GM18951 (cell line): ENCODE data around the gene HOXD13.

Experiments
- POLR2A ChIP-seq: IDR thresholded peaks from 4 replicates; pipeline ENCODE4 v1.6.1; 2011; ENCODE audit warnings: mild to moderate bottlenecking; ENCODE audit not compliant: insufficient read length, insufficient read depth; ENCODE audit errors: extremely low read depth
- in situ Hi-C: fragments of 300-500 bp; cut with MboI; formaldehyde crosslinking; loops from one replicate; pipeline ENCODE4 v1.12.0; 2022; ENCODE audit warnings: low sequenced_read_pairs, mixed read lengths, inconsistent platforms; ENCODE audit not compliant: unreplicated experiment

The HOXD13 gene

DNA sequence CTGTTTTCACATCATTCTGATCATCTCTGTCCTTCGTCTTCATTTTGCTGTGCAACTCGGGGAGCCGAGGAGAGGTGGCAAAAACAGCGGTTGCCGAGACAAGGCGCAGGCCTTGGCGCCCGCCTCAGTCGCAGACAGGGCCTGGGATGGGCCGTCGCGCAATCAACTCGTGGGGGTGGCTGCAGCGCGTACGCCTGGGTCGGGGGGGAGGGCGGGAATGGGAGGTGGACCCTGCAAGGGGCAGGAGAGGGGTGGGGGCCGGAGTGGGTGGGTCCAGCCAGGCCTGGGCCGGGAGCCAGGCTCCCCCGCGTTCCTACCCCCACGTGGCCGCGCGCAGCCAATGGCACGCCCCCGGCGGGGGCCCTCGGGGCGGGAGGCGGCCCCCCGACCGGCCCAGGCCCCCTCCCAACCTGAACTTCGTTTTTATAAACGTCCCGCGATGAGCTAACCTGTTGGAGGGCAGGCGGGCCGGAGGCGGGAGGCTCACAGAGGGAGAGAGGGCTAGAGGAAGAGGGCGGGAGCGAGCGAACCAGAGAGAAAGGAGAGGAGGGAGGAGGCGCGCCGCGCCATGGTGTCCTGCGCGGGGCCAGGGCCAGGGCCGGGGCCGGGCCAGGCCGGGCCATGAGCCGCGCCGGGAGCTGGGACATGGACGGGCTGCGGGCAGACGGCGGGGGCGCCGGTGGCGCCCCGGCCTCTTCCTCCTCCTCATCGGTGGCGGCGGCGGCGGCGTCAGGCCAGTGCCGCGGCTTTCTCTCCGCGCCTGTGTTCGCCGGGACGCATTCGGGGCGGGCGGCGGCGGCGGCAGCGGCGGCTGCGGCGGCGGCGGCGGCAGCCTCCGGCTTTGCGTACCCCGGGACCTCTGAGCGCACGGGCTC lies at the start of gene HOXD13:
Gene HOXD13 (plus strand): TSS at position 452 of the 875 bp plus-strand sequence. CDS start 170 bp downstream, at position 622.
- no peak for TF ChIP-seq POLR2A
- in situ Hi-C loops = loop anchor here (10.0 kb wide), 1 partner anchor 728 kb away; no protein-coding TSS in a partner anchor

DNA sequence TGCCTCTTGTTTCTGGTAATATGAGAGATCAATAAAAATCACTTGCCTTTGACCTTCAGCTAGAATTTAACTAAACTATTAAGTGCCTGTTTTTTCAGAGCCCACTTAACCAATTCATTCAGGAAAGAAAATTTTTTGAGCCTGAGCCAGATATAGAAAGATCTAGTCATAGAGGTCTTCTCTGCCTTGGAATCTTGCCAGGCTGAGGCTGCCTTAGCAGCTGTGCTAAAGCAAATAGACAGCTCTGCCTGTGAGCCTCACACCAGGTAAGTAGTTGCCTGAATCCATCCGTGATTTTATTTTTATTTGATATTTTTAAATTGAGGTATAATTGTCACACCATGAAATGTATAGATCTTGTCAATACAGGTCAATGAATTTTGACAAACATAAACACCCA lies 36.1 kb upstream of the HOXD13 start:
- in situ Hi-C loops = no loop called here

DNA sequence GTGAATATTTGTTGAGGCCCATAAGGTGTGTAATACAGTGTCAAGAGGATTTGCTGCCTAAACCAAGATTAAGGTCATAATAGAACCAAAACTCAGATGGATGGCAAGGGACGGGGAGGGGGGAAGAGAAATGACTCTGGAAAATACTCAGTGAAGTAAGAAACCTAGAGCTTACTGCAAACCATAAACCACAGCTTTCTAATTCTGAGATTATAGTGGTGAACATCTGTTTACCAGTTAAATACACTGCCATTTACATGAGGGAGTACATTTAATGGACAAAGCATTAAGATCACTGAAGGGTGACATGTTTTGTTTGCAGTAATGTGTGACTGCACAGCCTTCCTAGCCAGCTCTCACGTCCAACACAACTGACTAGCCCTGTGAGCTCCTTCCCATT lies 28.6 kb upstream of the HOXD13 start:
- no peak for TF ChIP-seq POLR2A

More for the DNA sequence above, 36.1 kb upstream of the HOXD13 start:
- TF ChIP-seq POLR2A = no peak

DNA sequence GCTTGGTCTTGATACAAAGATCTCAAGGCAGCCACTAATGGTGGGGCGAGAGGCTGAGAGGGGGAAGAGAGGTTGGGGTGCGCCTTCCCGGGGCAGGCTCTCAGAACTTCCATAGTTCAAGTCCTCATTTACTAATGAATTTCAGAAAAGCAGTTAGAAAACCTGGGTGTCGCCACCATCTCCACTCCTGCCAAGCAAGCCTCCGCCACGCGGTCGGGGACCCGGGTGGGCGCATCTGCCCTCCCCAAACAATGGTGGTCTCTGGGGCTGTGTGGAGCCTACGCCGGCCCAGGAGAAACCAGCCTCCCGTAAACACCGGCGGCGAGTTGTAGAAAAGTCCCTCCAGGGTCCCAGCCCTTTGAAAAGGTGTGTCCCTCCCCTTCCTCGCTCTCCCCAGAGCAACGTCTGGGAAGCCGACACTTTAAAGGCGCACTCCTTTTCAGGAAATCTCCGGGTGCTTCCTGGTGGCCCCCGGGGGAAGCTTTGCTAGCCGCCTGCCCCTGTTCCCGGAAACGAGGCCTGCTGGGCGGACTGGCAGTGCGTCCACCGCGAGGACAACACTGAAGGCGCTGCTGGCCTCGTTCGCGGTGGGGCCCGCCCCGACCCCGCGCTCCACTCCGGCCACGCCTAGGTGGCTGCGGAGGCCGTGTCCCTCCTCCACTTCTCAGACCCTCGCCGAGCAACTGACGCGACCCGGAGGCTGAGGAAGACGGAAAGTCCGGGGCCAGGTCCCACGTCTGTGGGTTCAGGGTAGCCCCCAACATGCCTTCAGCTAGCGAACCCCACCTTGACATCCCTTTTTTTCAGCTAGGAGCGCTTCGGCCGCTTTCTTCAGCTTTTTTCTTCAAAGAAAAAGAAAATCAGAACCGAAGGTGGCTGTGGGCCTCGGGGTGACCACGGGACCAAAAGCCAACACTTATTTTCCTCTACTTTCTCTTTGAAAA lies 25.6 kb upstream of the HOXD13 start:
- TF ChIP-seq POLR2A = no peak
- in situ Hi-C loops = no loop called here

More for the DNA sequence above, 28.6 kb upstream of the HOXD13 start:
- in situ Hi-C loops = no loop called here

DNA sequence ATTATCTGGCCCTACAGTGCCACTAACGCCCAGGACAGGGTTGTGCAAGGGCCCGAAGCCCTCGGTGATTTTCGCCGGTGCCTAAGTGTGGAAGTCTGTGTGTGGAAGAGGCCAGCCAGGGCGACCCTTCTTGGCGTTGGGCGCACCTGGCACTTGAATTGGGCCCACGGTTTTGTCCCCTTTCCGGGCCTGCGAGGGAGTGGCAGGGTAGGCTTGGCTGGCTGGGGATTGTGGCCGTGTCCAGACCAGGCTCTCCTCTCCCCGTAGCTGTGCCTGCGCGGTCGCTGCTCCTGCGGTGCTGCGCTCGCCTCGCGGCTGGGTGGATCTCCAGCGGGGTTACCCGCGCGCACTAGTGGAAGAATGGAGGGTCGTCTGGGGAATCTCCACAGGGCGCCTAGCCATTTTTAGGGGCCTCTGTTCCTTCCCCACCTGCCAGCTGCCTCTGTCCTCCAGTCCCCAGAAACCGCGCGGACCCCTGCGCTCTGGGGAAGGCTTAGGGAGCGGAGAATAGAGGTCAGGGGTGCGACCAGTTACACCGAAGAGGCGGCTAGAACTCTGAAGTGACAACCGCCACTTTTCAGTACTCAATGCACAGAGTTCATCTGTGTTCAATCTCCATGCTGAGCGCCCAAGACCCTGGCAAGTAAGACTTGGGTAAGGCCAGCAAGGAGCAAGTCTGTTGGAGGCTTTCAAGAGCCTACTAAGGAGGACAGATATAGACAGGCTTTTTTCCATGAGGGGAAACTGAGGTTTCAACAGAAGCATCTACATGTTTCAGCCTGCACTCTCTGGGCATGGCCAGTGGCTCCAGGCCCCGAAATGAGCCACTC lies 24.7 kb upstream of the HOXD13 start:
- in situ Hi-C loops = no loop called here
- no peak for TF ChIP-seq POLR2A

DNA sequence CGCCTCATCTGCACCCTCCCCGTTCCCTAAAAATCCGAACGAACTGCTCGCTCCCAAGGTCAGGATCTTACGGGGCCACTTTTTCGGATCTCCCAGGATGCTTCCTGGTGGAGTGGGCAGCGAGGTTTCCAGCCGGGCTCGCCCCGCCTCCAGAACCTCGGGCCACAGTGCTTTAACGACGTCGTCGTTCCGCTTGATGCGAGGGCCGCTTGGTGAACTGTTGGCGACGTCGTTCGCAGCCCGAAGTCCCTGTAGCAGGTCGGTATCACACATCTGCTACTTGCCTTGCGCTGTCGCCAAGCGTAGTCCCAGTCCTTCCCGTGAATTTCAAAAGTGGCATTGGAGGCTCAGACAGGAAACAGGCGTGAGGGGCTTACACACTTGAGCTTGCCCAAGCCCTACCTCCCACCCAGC lies 24.1 kb upstream of the HOXD13 start:
- in situ Hi-C loops = no loop called here
- no peak for TF ChIP-seq POLR2A

DNA sequence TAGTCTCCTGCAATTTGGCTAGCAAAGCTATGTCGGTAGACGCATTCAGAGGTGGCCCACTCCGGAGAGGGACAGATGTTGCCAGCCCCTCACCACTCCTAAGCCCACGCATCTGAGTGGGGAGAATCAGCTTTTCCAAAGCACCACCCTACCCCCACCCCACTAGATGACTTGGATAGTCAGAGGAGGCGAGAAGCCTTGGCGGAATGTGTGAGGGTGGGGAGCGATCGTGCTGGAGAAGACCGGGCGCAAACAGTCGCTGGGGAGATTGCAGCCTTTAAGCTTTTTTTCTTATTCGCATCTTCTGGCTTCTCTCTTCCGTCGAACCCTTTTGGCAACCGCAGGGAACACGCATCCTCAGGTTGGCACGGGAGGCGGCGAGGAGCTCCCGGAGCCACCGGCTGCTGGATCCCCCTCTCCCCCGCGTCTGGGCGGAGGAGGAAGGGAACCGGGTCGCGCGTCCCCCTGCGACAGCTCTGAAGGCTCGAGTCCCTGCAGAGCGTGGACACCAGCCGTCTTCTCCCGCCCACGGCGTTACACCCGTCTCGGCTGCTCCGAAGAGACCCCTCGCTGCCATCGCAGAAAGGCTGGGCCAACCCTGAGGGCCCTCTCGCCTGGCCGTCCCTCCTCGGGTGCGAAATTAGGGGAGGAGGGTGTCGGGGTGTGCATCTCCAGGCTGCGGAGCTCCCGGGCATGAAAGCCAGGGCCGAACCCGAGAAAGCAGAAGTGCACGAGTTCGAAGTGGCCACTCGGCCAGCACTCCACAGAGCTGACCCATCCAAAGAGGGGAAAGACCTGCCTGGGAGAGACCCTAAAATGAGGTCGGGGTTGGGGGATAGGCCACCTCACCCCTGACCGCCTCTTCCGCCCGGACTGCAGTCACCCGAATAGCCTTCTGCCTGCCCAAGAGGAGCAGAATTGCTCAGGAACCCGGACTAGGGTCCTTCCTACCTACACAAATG lies 20.9 kb upstream of the HOXD13 start:
- TF ChIP-seq POLR2A = no peak
- in situ Hi-C loops = loop anchor here (10.0 kb wide), 1 partner anchor 387 kb away; no protein-coding TSS in a partner anchor

DNA sequence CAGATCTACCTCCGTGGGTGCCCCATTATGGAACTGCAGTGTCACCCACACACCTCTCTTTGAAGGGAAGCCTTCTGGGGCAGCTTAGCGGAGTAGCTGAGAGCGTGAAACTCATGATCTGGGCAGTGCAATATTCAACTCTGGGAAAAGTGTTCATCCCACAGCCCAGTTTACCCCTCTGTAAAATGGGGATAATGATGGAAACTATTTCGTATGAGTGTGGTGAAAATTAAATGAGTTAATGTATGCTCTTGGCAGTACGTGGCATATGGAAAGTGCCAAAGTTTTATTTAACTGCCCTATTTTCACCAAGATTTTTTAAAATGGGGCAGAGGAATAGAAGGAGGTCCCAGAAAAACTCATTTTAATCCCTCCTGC lies 20.2 kb upstream of the HOXD13 start:
- in situ Hi-C loops = loop anchor here (10.0 kb wide), 1 partner anchor 387 kb away; no protein-coding TSS in a partner anchor
- no peak for TF ChIP-seq POLR2A

DNA sequence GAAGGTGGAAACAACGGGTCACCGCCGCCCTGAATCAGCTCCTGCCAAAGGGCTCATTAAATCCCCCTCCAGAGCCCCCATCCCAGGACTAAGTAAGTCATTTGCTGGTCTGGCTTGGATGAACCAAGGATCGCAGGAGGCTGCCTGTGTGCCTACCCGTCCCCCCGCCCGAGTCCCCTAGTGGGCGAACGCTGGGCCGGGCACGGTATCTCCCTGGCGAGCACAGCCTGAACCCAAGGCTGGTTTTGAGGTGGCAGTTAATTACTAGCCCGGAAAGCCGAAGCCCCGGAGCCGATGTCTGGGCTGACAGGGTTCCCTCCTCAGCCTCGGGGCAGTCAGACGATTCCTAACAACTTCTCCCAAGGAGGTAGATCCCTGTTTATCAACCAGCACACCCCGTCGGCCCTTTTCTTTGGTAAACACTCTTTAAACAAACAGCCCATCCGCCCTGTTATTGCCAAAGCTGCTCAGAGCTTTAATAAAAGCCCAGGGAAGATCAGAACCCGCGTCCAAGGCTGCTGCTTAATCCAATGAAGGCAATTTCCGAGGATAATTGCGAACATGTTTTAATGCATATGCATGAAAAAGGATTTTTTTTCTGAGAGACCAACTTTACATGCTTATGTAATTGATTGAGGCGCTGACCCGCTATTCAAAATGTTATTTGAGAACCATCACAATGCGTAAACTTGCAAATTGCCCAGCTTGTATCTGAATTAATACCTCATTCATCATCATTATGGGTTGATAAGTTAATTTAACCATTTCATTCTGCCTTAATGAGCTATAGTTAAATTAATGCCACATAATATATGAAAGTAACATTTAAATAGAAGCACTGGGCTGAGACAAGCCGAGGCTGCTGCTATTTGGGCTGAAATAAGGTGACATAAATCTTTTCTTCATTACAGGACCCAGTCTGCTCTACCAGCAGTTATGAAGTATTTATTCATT lies 19.3 kb upstream of the HOXD13 start:
- in situ Hi-C loops = loop anchor here (10.0 kb wide), 1 partner anchor 388 kb away; no protein-coding TSS in a partner anchor

DNA sequence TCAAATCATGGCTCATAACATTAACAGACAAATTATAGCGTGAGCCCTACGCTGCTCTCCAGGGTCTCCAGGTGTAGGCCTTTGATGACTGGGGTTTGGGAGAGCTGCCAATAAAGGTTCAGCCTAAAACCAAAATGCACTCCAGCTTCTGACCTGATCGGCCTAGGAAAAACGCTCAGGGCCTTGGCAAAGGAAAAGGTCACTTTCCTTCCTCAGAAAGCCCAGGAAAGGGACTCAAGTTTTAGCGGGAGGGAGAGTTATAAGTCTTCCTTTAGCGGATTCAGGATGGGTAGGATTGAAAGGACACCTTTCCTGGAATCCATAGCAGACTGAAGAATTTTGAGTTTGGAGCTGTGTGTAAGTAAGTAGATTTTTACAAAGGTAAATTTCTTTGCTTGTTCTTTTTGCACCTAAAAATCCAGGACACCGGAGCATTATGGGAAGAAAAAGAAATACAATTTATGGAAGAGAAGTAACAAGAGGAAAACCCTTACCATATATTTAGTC lies 17.5 kb upstream of the HOXD13 start:
- in situ Hi-C loops = loop anchor here (10.0 kb wide), 1 partner anchor 390 kb away; no protein-coding TSS in a partner anchor

More for the DNA sequence above, 19.3 kb upstream of the HOXD13 start:
- no peak for TF ChIP-seq POLR2A

DNA sequence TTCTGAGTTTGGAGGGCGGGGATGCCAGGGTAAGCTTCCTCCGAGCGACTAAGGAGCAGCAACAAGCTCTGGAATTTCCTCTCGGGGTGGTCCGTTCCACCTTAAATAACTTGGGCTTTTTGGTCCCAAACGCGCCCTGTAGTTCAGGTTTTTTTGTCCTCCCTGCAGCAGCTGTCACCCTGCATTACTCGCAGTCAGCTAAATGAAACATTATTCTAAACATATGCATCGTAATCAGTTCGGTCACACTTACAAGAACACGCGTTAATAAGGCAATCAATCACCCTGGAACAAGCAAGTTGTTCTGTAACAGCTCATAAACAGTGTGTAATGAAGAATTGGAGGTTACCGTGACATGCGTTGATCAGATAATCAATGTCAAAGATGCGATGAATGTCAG lies 17.0 kb upstream of the HOXD13 start:
- in situ Hi-C loops = loop anchor here (10.0 kb wide), 1 partner anchor 391 kb away; no protein-coding TSS in a partner anchor
- TF ChIP-seq POLR2A = no peak

More for the DNA sequence above, 17.5 kb upstream of the HOXD13 start:
- no peak for TF ChIP-seq POLR2A
